H9 (cell line): ENCODE data around the gene SEC62. TPM values are rescaled to one million over a fixed set of nuclear protein-coding genes. Genes with fewer than 3 reads are reported as not detected.

Experiments used
- DNase-seq: peaks from one replicate; pipeline ENCODE4 v3.0.0-alpha.2; 2017
- H2AFZ ChIP-seq: one replicate; pipeline ENCODE4 v1.6.1; 2013; ENCODE audit warnings: mild to moderate bottlenecking, low read length, control low read depth, moderate library complexity
- H2AK5ac ChIP-seq: 2 replicates; pipeline ENCODE4 v1.6.1; 2013; ENCODE audit warnings: low read length, control low read depth, mixed read lengths; ENCODE audit not compliant: insufficient read length
- H2BK120ac ChIP-seq: one replicate; pipeline ENCODE4 v1.6.1; 2013; ENCODE audit warnings: low read depth, mild to moderate bottlenecking, low read length, control low read depth, inconsistent platforms; ENCODE audit not compliant: poor library complexity, severe bottlenecking
- H2BK12ac ChIP-seq: 2 replicates; pipeline ENCODE4 v1.6.1; 2013; ENCODE audit warnings: low read length, control low read depth, mixed read lengths, low read depth; ENCODE audit not compliant: insufficient read length
- H2BK15ac ChIP-seq: 2 replicates; pipeline ENCODE4 v1.6.1; 2013; ENCODE audit warnings: low read depth, low read length, control low read depth
- H2BK20ac ChIP-seq: one replicate; pipeline ENCODE4 v1.6.1; 2013; ENCODE audit warnings: low read depth, mild to moderate bottlenecking, low read length, control low read depth, inconsistent platforms; ENCODE audit not compliant: poor library complexity, severe bottlenecking
- H2BK5ac ChIP-seq: 2 replicates; pipeline ENCODE4 v1.6.1; 2013; ENCODE audit warnings: low read length, control low read depth, mixed read lengths; ENCODE audit not compliant: insufficient read length
- H3K14ac ChIP-seq: 2 replicates; pipeline ENCODE4 v1.6.1; 2013; ENCODE audit warnings: low read length, control low read depth; ENCODE audit not compliant: insufficient read depth
- H3K18ac ChIP-seq: 2 replicates; pipeline ENCODE4 v1.6.1; 2013; ENCODE audit warnings: low read depth, mild to moderate bottlenecking, mixed read lengths, low read length, control low read depth; ENCODE audit not compliant: insufficient read length
- H3K23ac ChIP-seq: 2 replicates; pipeline ENCODE4 v1.6.1; 2013; ENCODE audit warnings: low read length, control low read depth, mixed read lengths, low read depth; ENCODE audit not compliant: insufficient read length
- H3K23me2 ChIP-seq: 2 replicates; pipeline ENCODE4 v1.6.1; 2013; ENCODE audit warnings: low read depth, mild to moderate bottlenecking, mixed read lengths, low read length, control low read depth; ENCODE audit not compliant: insufficient read length, poor library complexity, severe bottlenecking
- H3K27ac ChIP-seq: 2 replicates; pipeline ENCODE4 v1.5.1; 2013; ENCODE audit warnings: low read length, control low read depth, mixed read lengths, low read depth; ENCODE audit not compliant: insufficient read length
- H3K27me3 ChIP-seq: 2 replicates; pipeline ENCODE4 v1.6.1; 2013; ENCODE audit warnings: low read length, control low read depth, inconsistent platforms; ENCODE audit not compliant: insufficient read depth
- H3K4ac ChIP-seq: 2 replicates; pipeline ENCODE4 v1.6.1; 2013; ENCODE audit warnings: low read depth, mild to moderate bottlenecking, control low read depth, inconsistent platforms, low read length, moderate library complexity
- H3K4me1 ChIP-seq: 2 replicates; pipeline ENCODE4 v1.6.1; 2013; ENCODE audit warnings: low read length, control low read depth, inconsistent platforms; ENCODE audit not compliant: insufficient read depth
- H3K4me2 ChIP-seq: 2 replicates; pipeline ENCODE4 v1.6.1; 2013; ENCODE audit warnings: low read length, control low read depth, mixed read lengths; ENCODE audit not compliant: insufficient read length, insufficient read depth
- H3K56ac ChIP-seq: 2 replicates; pipeline ENCODE4 v1.6.1; 2013; ENCODE audit warnings: low read depth, mild to moderate bottlenecking, mixed read lengths, low read length, control low read depth; ENCODE audit not compliant: insufficient read length
- H3K79me1 ChIP-seq: 2 replicates; pipeline ENCODE4 v1.6.1; 2013; ENCODE audit warnings: low read depth, mild to moderate bottlenecking, moderate library complexity, low read length, control low read depth, inconsistent platforms; ENCODE audit not compliant: insufficient read depth, poor library complexity, severe bottlenecking
- H3K79me2 ChIP-seq: 2 replicates; pipeline ENCODE4 v1.6.1; 2013; ENCODE audit warnings: low read length, control low read depth, inconsistent platforms; ENCODE audit not compliant: insufficient read depth
- H3K9ac ChIP-seq: 2 replicates; pipeline ENCODE4 v1.6.1; 2013; ENCODE audit warnings: low read length, control low read depth, mixed read lengths; ENCODE audit not compliant: insufficient read length; ENCODE audit errors: extremely low read depth
- H3K9me3 ChIP-seq: one replicate; pipeline ENCODE4 v1.6.1; 2013; ENCODE audit warnings: low read depth, low read length, inconsistent platforms; ENCODE audit not compliant: control insufficient read depth
- H3T11ph ChIP-seq: one replicate; pipeline ENCODE4 v1.6.1; 2013; ENCODE audit warnings: mild to moderate bottlenecking, low read length, control low read depth, inconsistent platforms
- H4K20me1 ChIP-seq: one replicate; pipeline ENCODE4 v1.6.1; 2013; ENCODE audit not compliant: control insufficient read depth, insufficient read length, insufficient read depth
- H4K5ac ChIP-seq: 2 replicates; pipeline ENCODE4 v1.6.1; 2013; ENCODE audit warnings: low read depth, mild to moderate bottlenecking, mixed read lengths, low read length, control low read depth; ENCODE audit not compliant: insufficient read length
- H4K8ac ChIP-seq: replicated peaks from 2 replicates; pipeline ENCODE4 v1.6.1; 2013; ENCODE audit warnings: low read length, control low read depth, mixed read lengths, low read depth; ENCODE audit not compliant: insufficient read length
- H4K91ac ChIP-seq: 2 replicates; pipeline ENCODE4 v1.6.1; 2013; ENCODE audit warnings: low read depth, mild to moderate bottlenecking, moderate library complexity, mixed read lengths, low read length, control low read depth; ENCODE audit not compliant: insufficient read length
- H3K27ac Mint-ChIP-seq, 3 experiments: 2 replicates in 2 of 3; 3 replicates in 1 of 3; pipeline ENCODE4 v1.8.0; 2020 to 2021; ENCODE audit warnings: mixed read lengths in 3 of 3, mild to moderate bottlenecking in 1 of 3, moderate library complexity in 1 of 3
- H3K27me3 Mint-ChIP-seq: 2 replicates; pipeline ENCODE4 v1.8.0; 2021; ENCODE audit warnings: low read depth, mild to moderate bottlenecking, moderate library complexity, mixed read lengths
- H3K36me3 Mint-ChIP-seq, 3 experiments: 2 replicates in 2 of 3; 3 replicates in 1 of 3; pipeline ENCODE4 v1.8.0; 2020 to 2021; ENCODE audit warnings: low read depth in 3 of 3, mixed read lengths in 3 of 3; ENCODE audit not compliant: insufficient read depth in 1 of 3
- H3K4me1 Mint-ChIP-seq, 2 experiments: 2 replicates each; pipeline ENCODE4 v1.8.0; 2020; ENCODE audit warnings: mixed read lengths in 2 of 2
- H3K4me3 Mint-ChIP-seq, 2 experiments: 2 replicates in 1 of 2; 3 replicates in 1 of 2; pipeline ENCODE4 v1.8.0; 2020 to 2021; ENCODE audit warnings: mild to moderate bottlenecking in 2 of 2, mixed read lengths in 2 of 2, moderate library complexity in 1 of 2
- H3K9me3 Mint-ChIP-seq, 2 experiments: 2 replicates in 1 of 2; 3 replicates in 1 of 2; pipeline ENCODE4 v1.8.0; 2020; ENCODE audit warnings: mild to moderate bottlenecking in 2 of 2, mixed read lengths in 2 of 2, moderate library complexity in 1 of 2
- CTCF ChIP-seq: fragments of 200-600 bp; sonication (generic); conservative IDR thresholded peaks from 3 replicates; pipeline ENCODE4 v1.8.0; 2021; ENCODE audit warnings: antibody characterized with exemption, mild to moderate bottlenecking
- WGBS: extraction: QIAGEN DNeasy Blood & Tissue Kit; methylation state at CpG from one replicate; pipeline ENCODE4 v1.1.7; 2013; ENCODE audit warnings: missing lambda C conversion rate, low lambda C conversion rate, mixed read lengths; ENCODE audit not compliant: insufficient read length; ENCODE audit errors: extremely low coverage; 5-methylcytosine and 5-hydroxymethylcytosine counted together
- total RNA-seq: library from RNA; stranded (reverse); gene quantifications from 2 replicates; pipeline ENCODE4 v1.2.1, GENCODE V29; 2021

Gene SEC62
- total RNA-seq, 1 experiment from 2014 or later: 98.7 TPM

GRCh38 chr3:170040418-170040817 is 73.8 kb downstream of the SEC62 start:
- no peak overlapping the region for H2BK20ac ChIP-seq
- peak overlapping the region; percentile 11 for H3K9ac ChIP-seq
- no peak overlapping the region for H3K14ac ChIP-seq
- H3K4me1 ChIP-seq: no peaks in the 10 kb centered on the region
- H3K23me2 ChIP-seq: peaks cover 8% of the 10 kb centered on the region
- H4K91ac ChIP-seq: no peak overlapping the region
- H4K20me1 ChIP-seq: no peaks in the 10 kb centered on the region
- no peak overlapping the region for H3K27ac ChIP-seq
- H3K79me2 ChIP-seq: no peaks in the 10 kb centered on the region; the same call in 1 of the 2 replicates
- no peaks in the 10 kb centered on the region for H3K9me3 Mint-ChIP-seq
- no peak overlapping the region for H3K18ac ChIP-seq
- H3K79me1 ChIP-seq: no peaks in the 10 kb centered on the region
- H3K27me3 ChIP-seq: no peaks in the 10 kb centered on the region
- no peak overlapping the region for H2BK5ac ChIP-seq
- H3K27me3 Mint-ChIP-seq: peaks cover 9% of the 10 kb centered on the region
- peak overlapping the region; percentile 62 for H3K4me2 ChIP-seq
- peak overlapping the region; percentile 46 to 91 for H3K4me3 Mint-ChIP-seq
- no peaks in the 10 kb centered on the region for H3K9me3 ChIP-seq
- H4K8ac ChIP-seq: no peak overlapping the region
- no CpG with 5 or more reads among the region's 8 CpGs for WGBS
- no peak for TF ChIP-seq CTCF
- no peak overlapping the region for H2BK12ac ChIP-seq
- no peak overlapping the region for H2AFZ ChIP-seq
- no peak overlapping the region for H3K56ac ChIP-seq
- DNase-seq: no peak
- no peak overlapping the region for H2AK5ac ChIP-seq
- H3K23ac ChIP-seq: no peak overlapping the region
- peaks cover 19 to 21% of the 10 kb centered on the region in 2 experiments for H3K4me1 Mint-ChIP-seq
- H2BK15ac ChIP-seq: no peak overlapping the region
- H3K27ac Mint-ChIP-seq: peak overlapping the region; percentile 52 to 89 (median 66); a peak in 4 of 7 replicates
- H3K4ac ChIP-seq: no peak overlapping the region
- H3T11ph ChIP-seq: no peak overlapping the region
- peaks cover 2 to 5% (median 2%) of the 10 kb centered on the region in 3 experiments; a peak in 5 of 7 replicates for H3K36me3 Mint-ChIP-seq
- no peak overlapping the region for H4K5ac ChIP-seq
- H2BK120ac ChIP-seq: no peak overlapping the region
